Upper lobe of left lung (tissue), 4 donors: ENCODE data around the gene PLXND1.

Experiments used
- CTCF ChIP-seq, 6 experiments: fragments of 450-650 bp in 4 of 6; fragments of 200-600 bp in 2 of 6; sonication (generic) in 2 of 6; IDR thresholded peaks; one replicate each; pipeline ENCODE4 v1.5.1; 2016 to 2019; ENCODE audit warnings: antibody characterized with exemption in 6 of 6
- EP300 ChIP-seq, 4 donors: sonication (generic); formaldehyde crosslinking; IDR thresholded peaks; one replicate each; pipeline ENCODE4 v1.5.1; 2017; ENCODE audit warnings: antibody characterized with exemption in 4 of 4, control low read depth in 2 of 4
- POLR2A ChIP-seq, 4 donors: fragments of 450-650 bp; IDR thresholded peaks; one replicate each; pipeline ENCODE4 v1.5.1; 2016 to 2017; ENCODE audit warnings: antibody characterized with exemption in 4 of 4, mild to moderate bottlenecking in 2 of 4
- POLR2AphosphoS5 ChIP-seq, 2 donors: sonication (generic); formaldehyde crosslinking; IDR thresholded peaks; one replicate each; pipeline ENCODE4 v1.5.1; 2017; ENCODE audit warnings: antibody characterized with exemption in 2 of 2

- TF ChIP-seq EP300 (IDR thresholded peaks at IDR 0.05): no peak
- no peak for TF ChIP-seq POLR2A (IDR thresholded peaks at IDR 0.05)
- no peak for TF ChIP-seq CTCF (IDR thresholded peaks at IDR 0.05)
- no peak for TF ChIP-seq POLR2AphosphoS5 (IDR thresholded peaks at IDR 0.05)
Measured at GRCh38 chr3:129654131-129654530, 47.7 kb upstream of the PLXND1 start.
